Measurements from ENCODE around the gene PGM2.

Gene PGM2

DNA sequence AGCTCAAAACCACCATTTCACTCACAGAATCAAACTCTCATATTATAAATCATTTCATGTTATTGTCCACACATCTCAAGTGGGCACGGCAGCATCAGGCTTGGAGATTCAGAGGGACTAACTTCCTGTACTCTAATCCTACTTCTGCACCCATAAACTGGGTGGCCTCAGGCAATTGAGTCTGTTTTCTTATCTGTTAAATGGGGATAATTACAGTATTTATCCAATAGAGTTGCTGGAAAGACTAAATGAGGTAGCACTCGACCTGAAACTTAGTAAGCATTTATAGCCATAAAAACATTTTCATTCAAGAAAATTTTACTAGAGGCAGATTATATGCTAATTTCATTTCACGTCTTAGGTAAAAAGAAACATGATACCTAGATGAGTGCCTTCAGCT lies 77.4 kb downstream of the PGM2 start:
- DNase-seq, result no peak

GRCh38 chr4:37904824-37905223 lies 78.3 kb downstream of the PGM2 start:
- DNase-seq, result no peak

DNA sequence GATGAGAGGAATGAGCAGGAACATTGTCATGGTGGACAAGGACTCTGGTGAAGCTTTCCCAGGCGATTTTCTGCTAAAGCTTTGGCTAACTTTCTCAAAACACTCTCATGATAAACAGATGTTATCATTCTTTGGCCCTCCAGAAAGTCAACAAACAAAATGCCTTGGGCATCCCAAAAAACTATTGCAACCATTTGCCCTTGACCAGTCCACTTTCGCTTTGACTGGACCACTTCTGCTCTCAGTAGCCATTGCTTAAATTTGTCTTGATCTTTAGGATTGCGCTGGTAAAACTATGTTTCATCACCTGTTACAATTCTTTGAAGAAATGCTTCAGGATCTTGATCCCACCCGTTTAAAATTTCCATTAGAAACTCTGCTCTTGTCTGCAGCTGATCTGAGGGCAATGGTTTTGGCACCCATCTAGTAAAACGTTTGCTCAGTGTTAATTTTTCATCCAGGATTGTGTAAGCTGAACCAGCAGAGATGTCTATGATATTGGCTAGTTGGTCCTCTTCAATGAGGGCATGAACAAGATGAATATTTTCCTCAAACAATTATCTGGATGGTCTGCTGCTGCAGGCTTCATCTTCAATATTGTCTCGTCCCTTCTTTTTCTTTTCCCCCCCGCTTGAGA lies 79.2 kb downstream of the PGM2 start:
- DNase-seq, result no peak

- no peak for DNase-seq
Measured at GRCh38 chr4:37908488-37909331, 82.2 kb downstream of the PGM2 start.

- no peak for DNase-seq
Measured at GRCh38 chr4:37909332-37910090, 83.0 kb downstream of the PGM2 start.

- DNase-seq, result no peak
Measured at GRCh38 chr4:37910091-37910486, 83.6 kb downstream of the PGM2 start.
